GM23338 (cell line): ENCODE measurements around the gene SLX9. TPM values are rescaled to one million over a fixed set of nuclear protein-coding genes. Genes with fewer than 3 reads are reported as not detected.

Experiments used
- ATAC-seq: fragments of 200-7000 bp; cut with Tn5 transposase; 3 replicates; pipeline ENCODE4 v1.9.1; 2020
- DNase-seq: peaks from one replicate; pipeline ENCODE4 v3.0.0-alpha.2; 2015; ENCODE audit warnings: low spot score
- H2AFZ ChIP-seq: fragments of 200-600 bp; sonication (generic); 2 replicates; pipeline ENCODE4 v1.8.0; 2016; ENCODE audit warnings: antibody characterized with exemption, mild to moderate bottlenecking, moderate library complexity
- H3F3A ChIP-seq: fragments of 200-600 bp; sonication (generic); replicated peaks from 2 replicates; pipeline ENCODE4 v1.8.0; 2017; ENCODE audit warnings: antibody characterized with exemption, mixed run types, low read depth
- H3K27ac ChIP-seq: fragments of 200-600 bp; sonication (generic); 2 replicates; pipeline ENCODE4 v1.6.1; 2016; ENCODE audit warnings: low read depth
- H3K27me3 ChIP-seq: fragments of 200-600 bp; sonication (generic); 2 replicates; pipeline ENCODE4 v1.8.0; 2016; ENCODE audit warnings: mild to moderate bottlenecking, mixed run types, moderate library complexity; ENCODE audit not compliant: insufficient read depth
- H3K36me3 ChIP-seq: fragments of 200-600 bp; sonication (generic); 2 replicates; pipeline ENCODE4 v1.8.0; 2016; ENCODE audit warnings: mild to moderate bottlenecking; ENCODE audit not compliant: insufficient read depth
- H3K4me1 ChIP-seq: fragments of 200-600 bp; sonication (generic); 2 replicates; pipeline ENCODE4 v1.8.0; 2016; ENCODE audit warnings: mild to moderate bottlenecking, moderate library complexity; ENCODE audit not compliant: insufficient read depth
- H3K4me2 ChIP-seq: fragments of 200-600 bp; sonication (generic); 2 replicates; pipeline ENCODE4 v1.7.1; 2017; ENCODE audit warnings: mixed run types
- H3K4me3 ChIP-seq: fragments of 200-600 bp; sonication (generic); 2 replicates; pipeline ENCODE4 v1.6.1; 2016; ENCODE audit warnings: mixed run types
- H3K79me2 ChIP-seq: fragments of 200-600 bp; sonication (generic); replicated peaks from 2 replicates; pipeline ENCODE4 v1.8.0; 2017; ENCODE audit warnings: mild to moderate bottlenecking; ENCODE audit not compliant: insufficient read depth
- H3K9me2 ChIP-seq: fragments of 200-600 bp; sonication (generic); 2 replicates; pipeline ENCODE4 v1.8.0; 2017; ENCODE audit not compliant: insufficient read depth
- H4K20me1 ChIP-seq: fragments of 200-600 bp; sonication (generic); replicated peaks from 2 replicates; pipeline ENCODE4 v1.8.0; 2017; ENCODE audit warnings: mild to moderate bottlenecking; ENCODE audit not compliant: insufficient read depth
- H3K27ac Mint-ChIP-seq: 2 replicates; pipeline ENCODE4 v1.8.0; 2020; ENCODE audit warnings: inconsistent platforms, mild to moderate bottlenecking, moderate library complexity, mixed read lengths
- H3K27me3 Mint-ChIP-seq: 3 replicates; pipeline ENCODE4 v1.8.0; 2022; ENCODE audit warnings: low read depth, mild to moderate bottlenecking, moderate library complexity, mixed read lengths, inconsistent platforms; ENCODE audit not compliant: insufficient read depth, poor library complexity
- H3K36me3 Mint-ChIP-seq: 3 replicates; pipeline ENCODE4 v1.8.0; 2021; ENCODE audit warnings: low read depth, mild to moderate bottlenecking, inconsistent platforms, moderate library complexity, mixed read lengths
- H3K4me1 Mint-ChIP-seq: 3 replicates; pipeline ENCODE4 v1.8.0; 2020; ENCODE audit warnings: mild to moderate bottlenecking, inconsistent platforms, mixed read lengths
- H3K4me3 Mint-ChIP-seq: 3 replicates; pipeline ENCODE4 v1.8.0; 2021; ENCODE audit warnings: moderate library complexity, mild to moderate bottlenecking, inconsistent platforms, mixed read lengths
- H3K9me3 Mint-ChIP-seq: 3 replicates; pipeline ENCODE4 v1.8.0; 2020; ENCODE audit warnings: moderate library complexity, mild to moderate bottlenecking, inconsistent platforms, mixed read lengths
- CREB1 ChIP-seq: fragments of 250-450 bp; sonication (Bioruptor Pico); IDR thresholded peaks from 2 replicates; pipeline ENCODE4 v1.5.0; 2020; ENCODE audit warnings: low read depth, mild to moderate bottlenecking, moderate library complexity
- EZH2 ChIP-seq: fragments of 200-600 bp; sonication (generic); IDR thresholded peaks from one replicate; pipeline ENCODE4 v1.8.0; 2017; ENCODE audit warnings: antibody characterized with exemption, mild to moderate bottlenecking, low read depth; ENCODE audit not compliant: unreplicated experiment
- EZH2phosphoT487 ChIP-seq: fragments of 200-600 bp; sonication (generic); IDR thresholded peaks from one replicate; pipeline ENCODE4 v1.8.1; 2018; ENCODE audit warnings: antibody characterized with exemption; ENCODE audit not compliant: unreplicated experiment
- POLR2AphosphoS5 ChIP-seq: IDR thresholded peaks from 2 replicates; pipeline ENCODE4 v1.6.1; 2016; ENCODE audit warnings: antibody characterized with exemption, low read depth
- STAT1 ChIP-seq: IDR thresholded peaks from one replicate; pipeline ENCODE4 v1.6.1; 2016; ENCODE audit warnings: antibody characterized with exemption; ENCODE audit not compliant: unreplicated experiment
- ZNF114 ChIP-seq: fragments of 250-450 bp; sonication (Bioruptor Pico); IDR thresholded peaks from 2 replicates; pipeline ENCODE4 v1.5.0; 2020; ENCODE audit warnings: mild to moderate bottlenecking, moderate library complexity
- ZNF331 ChIP-seq: fragments of 250-450 bp; sonication (Bioruptor Pico); IDR thresholded peaks from 2 replicates; pipeline ENCODE4 v1.5.0; 2020; ENCODE audit warnings: low read depth, mild to moderate bottlenecking, moderate library complexity
- polyA plus RNA-seq: library from polyadenylated mRNA; unstranded; fragments of >200 nt; fragmentation: Nextera tagmentation; extraction: Ambion mirVana; gene quantifications from 2 replicates; pipeline ENCODE4 v1.2.1, GENCODE V29; 2016
- total RNA-seq: library from RNA; depleted of rRNA; stranded (reverse); fragments of >200 nt; shearing (Covaris generic); gene quantifications from 2 replicates; pipeline ENCODE4 v1.2.3, GENCODE V29; 2014
- TF ChIP-seq, protein P1 (sequence below): IDR thresholded peaks from one replicate; pipeline ENCODE4 v1.6.1; 2018; ENCODE audit warnings: antibody characterized with exemption; ENCODE audit not compliant: unreplicated experiment
- TF ChIP-seq, protein P2 (sequence below): IDR thresholded peaks from 2 replicates; pipeline ENCODE4 v1.6.1; 2016; ENCODE audit warnings: antibody characterized with exemption

Gene SLX9
- total and polyA plus RNA-seq, 2 experiments from 2014 or later, result 41.5 to 46.9 TPM

DNA sequence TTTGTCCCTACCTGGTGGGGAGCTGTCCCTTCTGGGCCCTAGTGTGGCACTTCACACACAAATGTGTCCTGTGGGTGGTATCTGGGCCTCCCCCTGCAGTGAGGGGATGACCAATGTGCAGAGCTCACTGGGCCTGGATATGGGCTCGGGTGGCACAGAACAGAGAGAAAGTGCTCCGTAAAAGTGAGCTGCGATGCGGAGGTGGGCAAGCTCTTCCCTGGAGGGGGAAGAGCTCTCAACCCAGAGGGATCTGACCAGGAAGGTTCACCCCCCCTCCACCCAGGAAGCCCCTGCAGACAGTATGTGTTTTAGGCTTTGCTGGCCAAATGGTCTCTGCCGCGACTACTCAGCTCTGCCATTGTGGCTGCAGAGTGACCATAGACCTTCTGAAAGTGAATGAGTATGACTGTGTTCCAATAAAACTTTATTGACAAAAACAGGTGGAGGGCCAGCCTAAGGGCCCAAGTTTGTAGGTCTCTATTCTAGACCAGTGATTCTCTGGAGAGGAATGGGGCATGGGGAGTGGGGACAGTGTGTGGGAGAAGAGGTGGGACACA lies 10.5 kb upstream of the SLX9 start:
- Histone ChIP-seq H3K79me2 (no peaks in the 10 kb centered on the region), H3K4me2 (no peak overlapping the region), H3K27me3 (peaks cover 99% of the 10 kb centered on the region), H3K4me3 (no peak overlapping the region), H3K27ac (no peak overlapping the region), H3K4me1 (peaks cover 32% of the 10 kb centered on the region), H3K36me3 (no peaks in the 10 kb centered on the region), H4K20me1 (no peaks in the 10 kb centered on the region), H3K9me2 (no peaks in the 10 kb centered on the region), H2AFZ (no peak overlapping the region), H3F3A (peaks cover 3% of the 10 kb centered on the region; the same call in 1 of the 2 replicates)
- TF ChIP-seq EZH2 (peak; percentile 23), EZH2phosphoT487 (no peak), ZNF331 (CRISPR knock-in tag) (no peak), ZNF114 (CRISPR knock-in tag) (no peak), CREB1 (CRISPR knock-in tag) (no peak), STAT1 (no peak)
- TF ChIP-seq, protein P1, sequence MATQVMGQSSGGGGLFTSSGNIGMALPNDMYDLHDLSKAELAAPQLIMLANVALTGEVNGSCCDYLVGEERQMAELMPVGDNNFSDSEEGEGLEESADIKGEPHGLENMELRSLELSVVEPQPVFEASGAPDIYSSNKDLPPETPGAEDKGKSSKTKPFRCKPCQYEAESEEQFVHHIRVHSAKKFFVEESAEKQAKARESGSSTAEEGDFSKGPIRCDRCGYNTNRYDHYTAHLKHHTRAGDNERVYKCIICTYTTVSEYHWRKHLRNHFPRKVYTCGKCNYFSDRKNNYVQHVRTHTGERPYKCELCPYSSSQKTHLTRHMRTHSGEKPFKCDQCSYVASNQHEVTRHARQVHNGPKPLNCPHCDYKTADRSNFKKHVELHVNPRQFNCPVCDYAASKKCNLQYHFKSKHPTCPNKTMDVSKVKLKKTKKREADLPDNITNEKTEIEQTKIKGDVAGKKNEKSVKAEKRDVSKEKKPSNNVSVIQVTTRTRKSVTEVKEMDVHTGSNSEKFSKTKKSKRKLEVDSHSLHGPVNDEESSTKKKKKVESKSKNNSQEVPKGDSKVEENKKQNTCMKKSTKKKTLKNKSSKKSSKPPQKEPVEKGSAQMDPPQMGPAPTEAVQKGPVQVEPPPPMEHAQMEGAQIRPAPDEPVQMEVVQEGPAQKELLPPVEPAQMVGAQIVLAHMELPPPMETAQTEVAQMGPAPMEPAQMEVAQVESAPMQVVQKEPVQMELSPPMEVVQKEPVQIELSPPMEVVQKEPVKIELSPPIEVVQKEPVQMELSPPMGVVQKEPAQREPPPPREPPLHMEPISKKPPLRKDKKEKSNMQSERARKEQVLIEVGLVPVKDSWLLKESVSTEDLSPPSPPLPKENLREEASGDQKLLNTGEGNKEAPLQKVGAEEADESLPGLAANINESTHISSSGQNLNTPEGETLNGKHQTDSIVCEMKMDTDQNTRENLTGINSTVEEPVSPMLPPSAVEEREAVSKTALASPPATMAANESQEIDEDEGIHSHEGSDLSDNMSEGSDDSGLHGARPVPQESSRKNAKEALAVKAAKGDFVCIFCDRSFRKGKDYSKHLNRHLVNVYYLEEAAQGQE, result no peak
- TF ChIP-seq, protein P2, sequence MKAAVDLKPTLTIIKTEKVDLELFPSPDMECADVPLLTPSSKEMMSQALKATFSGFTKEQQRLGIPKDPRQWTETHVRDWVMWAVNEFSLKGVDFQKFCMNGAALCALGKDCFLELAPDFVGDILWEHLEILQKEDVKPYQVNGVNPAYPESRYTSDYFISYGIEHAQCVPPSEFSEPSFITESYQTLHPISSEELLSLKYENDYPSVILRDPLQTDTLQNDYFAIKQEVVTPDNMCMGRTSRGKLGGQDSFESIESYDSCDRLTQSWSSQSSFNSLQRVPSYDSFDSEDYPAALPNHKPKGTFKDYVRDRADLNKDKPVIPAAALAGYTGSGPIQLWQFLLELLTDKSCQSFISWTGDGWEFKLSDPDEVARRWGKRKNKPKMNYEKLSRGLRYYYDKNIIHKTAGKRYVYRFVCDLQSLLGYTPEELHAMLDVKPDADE, result no peak
- DNase-seq, result no peak
- Mint-ChIP-seq H3K27me3 (peaks cover 93% of the 10 kb centered on the region), H3K36me3 (no peaks in the 10 kb centered on the region), H3K9me3 (no peaks in the 10 kb centered on the region), H3K4me1 (peaks cover 46% of the 10 kb centered on the region), H3K27ac (no peak overlapping the region), H3K4me3 (no peak overlapping the region; the same call in 2 of the 3 replicates)
- no peak for ATAC-seq

DNA sequence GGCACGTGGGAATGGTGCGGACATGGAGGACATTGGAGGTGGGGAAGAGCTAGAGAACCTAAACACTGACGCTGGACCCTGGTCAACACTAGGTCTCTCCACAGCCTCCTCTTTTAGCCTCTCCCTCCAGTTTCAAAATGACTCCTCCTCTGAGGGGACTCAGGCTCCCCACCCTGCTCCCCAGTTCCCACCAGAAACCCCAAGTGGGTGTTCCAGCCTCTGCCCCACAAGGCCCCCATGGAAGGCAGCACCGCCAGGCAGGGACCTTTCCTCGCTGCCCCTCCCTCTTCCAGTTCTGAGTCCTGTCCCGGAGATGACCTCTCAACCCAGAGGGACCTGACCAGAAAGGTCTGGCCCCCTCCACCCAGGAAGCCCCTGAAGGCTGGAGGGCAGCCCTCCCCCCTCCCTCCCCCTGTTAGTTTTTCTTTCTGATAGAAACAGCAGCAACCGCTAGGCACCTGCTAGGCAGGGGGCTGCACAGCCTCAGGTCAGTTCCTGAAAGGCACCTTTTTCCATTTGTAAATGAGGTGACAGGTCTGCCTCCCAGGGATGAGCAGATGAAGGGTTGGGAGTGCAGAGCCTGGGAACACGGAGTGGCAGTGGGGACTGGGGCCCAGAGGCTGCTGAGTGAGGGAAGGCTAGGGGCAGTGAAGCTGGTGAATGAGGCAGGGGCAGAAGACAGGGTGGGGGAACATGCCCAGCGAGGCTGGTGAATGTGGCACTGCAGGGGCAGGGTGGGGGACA lies 9.9 kb upstream of the SLX9 start:
- Histone ChIP-seq H3K4me1 (peaks cover 32% of the 10 kb centered on the region), H3K27me3 (peaks cover 95% of the 10 kb centered on the region), H2AFZ (no peak overlapping the region), H3K4me3 (no peak overlapping the region), H3K36me3 (no peaks in the 10 kb centered on the region), H3F3A (no peaks in the 10 kb centered on the region; the same call in 1 of the 2 replicates), H3K4me2 (no peak overlapping the region; the same call in 1 of the 2 replicates), H3K27ac (no peak overlapping the region), H3K79me2 (no peaks in the 10 kb centered on the region), H4K20me1 (no peaks in the 10 kb centered on the region), H3K9me2 (no peaks in the 10 kb centered on the region)
- Mint-ChIP-seq H3K36me3 (no peaks in the 10 kb centered on the region), H3K27ac (no peak overlapping the region), H3K27me3 (peaks cover 89% of the 10 kb centered on the region), H3K9me3 (no peaks in the 10 kb centered on the region), H3K4me1 (peaks cover 46% of the 10 kb centered on the region), H3K4me3 (no peak overlapping the region; the same call in 2 of the 3 replicates)
- no peak for TF ChIP-seq POLR2AphosphoS5
- TF ChIP-seq EZH2, result peak; percentile 31
- DNase-seq (no peak), ATAC-seq (no peak)
